Uterus (tissue), 4 donors: ENCODE measurements around the gene TRAPPC12. TPM values are rescaled to one million over a fixed set of nuclear protein-coding genes. Genes with fewer than 3 reads are reported as not detected.
A peak's percentile ranks its signal among the peaks of the same experiment; 100 is the strongest.

Experiments used
- DNase-seq, 2 donors: peaks; one replicate each; pipeline ENCODE4 v3.0.0-alpha.2; 2019 to 2020
- H3K27ac ChIP-seq, 2 donors: fragments of 200-600 bp; sonication (generic); 1 replicate in 1 of 2; 2 replicates in 1 of 2; pipeline ENCODE4 v1.5.1; 2016 to 2018
- H3K27me3 ChIP-seq, 2 donors: fragments of 200-600 bp; sonication (generic); one replicate each; pipeline ENCODE4 v1.5.1; 2018 to 2019; ENCODE audit warnings: control low read depth in 1 of 2
- H3K36me3 ChIP-seq, 2 donors: fragments of 200-600 bp; sonication (generic); one replicate each; pipeline ENCODE4 v1.5.1; 2019; ENCODE audit warnings: control low read depth in 1 of 2
- H3K4me1 ChIP-seq, 2 donors: fragments of 200-600 bp; sonication (generic); one replicate each; pipeline ENCODE4 v1.5.1; 2018 to 2019; ENCODE audit warnings: control low read depth in 1 of 2
- H3K4me3 ChIP-seq, 2 donors: fragments of 200-600 bp; sonication (generic); 1 replicate in 1 of 2; 2 replicates in 1 of 2; pipeline ENCODE4 v1.5.1; 2018 to 2019; ENCODE audit warnings: mild to moderate bottlenecking in 1 of 2
- H3K9me3 ChIP-seq, 2 donors: fragments of 200-600 bp; sonication (generic); one replicate each; pipeline ENCODE4 v1.5.1; 2019; ENCODE audit warnings: control low read depth in 1 of 2
- CTCF ChIP-seq, 4 experiments: fragments of 200-600 bp in 2 of 4; fragments of 450-650 bp in 2 of 4; sonication (generic) in 2 of 4; IDR thresholded peaks; one replicate each; pipeline ENCODE4 v1.5.1; 2016 to 2019; ENCODE audit warnings: antibody characterized with exemption in 4 of 4, mild to moderate bottlenecking in 2 of 4, moderate library complexity in 1 of 4
- POLR2A ChIP-seq, 2 donors: fragments of 450-650 bp; IDR thresholded peaks; one replicate each; pipeline ENCODE4 v1.6.1; 2016; ENCODE audit warnings: antibody characterized with exemption in 2 of 2, mild to moderate bottlenecking in 1 of 2, moderate library complexity in 1 of 2
- intact Hi-C: fragments of 100-400 bp; cut with DNase I; formaldehyde crosslinking; loops from one replicate; pipeline ENCODE4 v1.15.1; 2023; ENCODE audit warnings: low total_unique reads
- total RNA-seq, 4 donors: library from RNA; depleted of rRNA in 3 of 4; stranded (reverse); fragments of >200 nt in 3 of 4; gene quantifications; one replicate each; pipeline versions ENCODE4 v1.1.0 to v1.2.4, GENCODE V29; 2014 to 2023
- donor health status: DM: yes; HTN: yes; CAD: no.

TRAPPC12 gene
- total RNA-seq, 4 donors from 2014 or later: 15.6 to 149 (median 66.5) TPM

GRCh38 chr2:3379339-3379646, 201 bp upstream of the TRAPPC12 start:
- H3K4me3 ChIP-seq: peak overlapping the region; percentile 48 to 58
- DNase-seq: no peak
- intact Hi-C loops: no loop called here

GRCh38 chr2:3386448-3386958, 7.0 kb downstream of the TRAPPC12 start:
- peaks cover 0 to 6% of the 10 kb centered on the region in 2 donors for H3K4me1 ChIP-seq
- no peak overlapping the region for H3K27ac ChIP-seq
- H3K9me3 ChIP-seq: no peaks in the 10 kb centered on the region
- DNase-seq: no peak
- no peak for TF ChIP-seq POLR2A (IDR thresholded peaks at IDR 0.05)
- no peak for TF ChIP-seq CTCF (IDR thresholded peaks at IDR 0.05)
- no peak overlapping the region for H3K4me3 ChIP-seq
- intact Hi-C loops: no loop called here
- no peaks in the 10 kb centered on the region for H3K27me3 ChIP-seq
- H3K36me3 ChIP-seq: no peaks in the 10 kb centered on the region

More at GRCh38 chr2:3379339-3379646, 201 bp upstream of the TRAPPC12 start:
- no peak for TF ChIP-seq POLR2A (IDR thresholded peaks at IDR 0.05)
- no peak for TF ChIP-seq CTCF (IDR thresholded peaks at IDR 0.05)
- Histone ChIP-seq H3K27me3 (no peaks in the 10 kb centered on the region), H3K4me1 (peaks cover 4 to 10% of the 10 kb centered on the region in 2 donors), H3K27ac (peak overlapping the region; percentile 60 to 79), H3K9me3 (no peaks in the 10 kb centered on the region), H3K36me3 (no peaks in the 10 kb centered on the region)

DNA sequence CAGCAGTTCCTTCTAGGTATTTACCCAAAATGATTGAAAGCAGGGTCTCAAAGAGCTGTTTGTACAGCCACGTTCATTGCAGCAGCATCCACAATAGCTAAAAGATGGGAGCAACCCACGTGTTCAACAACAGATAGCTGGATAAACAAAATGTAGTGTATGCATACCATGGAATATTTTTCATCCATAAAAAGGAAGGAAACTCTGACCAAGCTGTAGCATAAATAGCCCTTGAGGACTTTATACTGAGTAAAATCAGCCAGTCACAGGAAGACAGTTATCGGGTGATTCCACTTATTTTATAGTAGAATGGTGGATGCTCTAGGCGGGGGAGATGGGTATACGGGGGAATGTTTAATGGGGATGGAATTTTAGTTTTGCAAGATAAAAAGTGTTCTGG, 7.5 kb downstream of the TRAPPC12 start:
- Histone ChIP-seq H3K4me3 (no peak overlapping the region), H3K36me3 (no peaks in the 10 kb centered on the region), H3K4me1 (peaks cover 0 to 6% of the 10 kb centered on the region in 2 donors), H3K27me3 (no peaks in the 10 kb centered on the region), H3K27ac (no peak overlapping the region), H3K9me3 (no peaks in the 10 kb centered on the region)
- no peak for TF ChIP-seq POLR2A (IDR thresholded peaks at IDR 0.05)
- no peak for TF ChIP-seq CTCF (IDR thresholded peaks at IDR 0.05)
- intact Hi-C loops: no loop called here
- DNase-seq: no peak

- intact Hi-C loops: no loop called here
- Histone ChIP-seq H3K27me3 (no peaks in the 10 kb centered on the region), H3K36me3 (no peaks in the 10 kb centered on the region), H3K4me1 (peaks cover 0 to 6% of the 10 kb centered on the region in 2 donors), H3K9me3 (no peaks in the 10 kb centered on the region), H3K27ac (no peak overlapping the region), H3K4me3 (no peak overlapping the region)
- TF ChIP-seq CTCF (IDR thresholded peaks at IDR 0.05): no peak
- TF ChIP-seq POLR2A (IDR thresholded peaks at IDR 0.05): no peak
- no peak for DNase-seq
Observed at GRCh38 chr2:3387644-3388411, 8.3 kb downstream of the TRAPPC12 start.

DNA sequence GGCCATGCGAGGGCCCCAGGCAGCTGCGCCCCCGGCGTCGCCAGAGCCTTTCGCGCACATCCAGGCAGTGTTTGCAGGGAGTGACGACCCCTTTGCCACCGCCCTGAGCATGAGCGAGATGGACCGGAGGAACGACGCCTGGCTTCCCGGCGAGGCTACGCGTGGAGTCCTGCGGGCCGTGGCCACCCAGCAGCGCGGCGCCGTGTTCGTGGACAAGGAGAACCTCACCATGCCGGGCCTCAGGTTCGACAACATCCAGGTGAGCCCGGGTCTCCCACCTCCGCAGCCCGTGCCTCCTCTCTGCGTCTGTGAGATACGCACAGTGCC, 8.9 kb downstream of the TRAPPC12 start:
- intact Hi-C loops: no loop called here
- Histone ChIP-seq H3K27ac (no peak overlapping the region), H3K9me3 (no peaks in the 10 kb centered on the region), H3K36me3 (no peaks in the 10 kb centered on the region), H3K4me1 (peaks cover 0 to 6% of the 10 kb centered on the region in 2 donors), H3K4me3 (no peak overlapping the region), H3K27me3 (no peaks in the 10 kb centered on the region)
- DNase-seq: no peak
- TF ChIP-seq CTCF (IDR thresholded peaks at IDR 0.05) (no peak), POLR2A (IDR thresholded peaks at IDR 0.05) (no peak)
